HG03159 (cell line): Measurements from ENCODE around the gene CUX1.
"Not testable (repeated sequence)": the region's sequence is repeated elsewhere in the genome, so short reads cannot be mapped to it uniquely, and the experiment has no call there.

Source experiments
- ATAC-seq: cut with Tn5 transposase; IDR thresholded peaks from one replicate; pipeline ENCODE4 v1.9.1; 2021; ENCODE audit warnings: mild to moderate bottlenecking, moderate library complexity; ENCODE audit not compliant: unreplicated experiment

The CUX1 gene

DNA sequence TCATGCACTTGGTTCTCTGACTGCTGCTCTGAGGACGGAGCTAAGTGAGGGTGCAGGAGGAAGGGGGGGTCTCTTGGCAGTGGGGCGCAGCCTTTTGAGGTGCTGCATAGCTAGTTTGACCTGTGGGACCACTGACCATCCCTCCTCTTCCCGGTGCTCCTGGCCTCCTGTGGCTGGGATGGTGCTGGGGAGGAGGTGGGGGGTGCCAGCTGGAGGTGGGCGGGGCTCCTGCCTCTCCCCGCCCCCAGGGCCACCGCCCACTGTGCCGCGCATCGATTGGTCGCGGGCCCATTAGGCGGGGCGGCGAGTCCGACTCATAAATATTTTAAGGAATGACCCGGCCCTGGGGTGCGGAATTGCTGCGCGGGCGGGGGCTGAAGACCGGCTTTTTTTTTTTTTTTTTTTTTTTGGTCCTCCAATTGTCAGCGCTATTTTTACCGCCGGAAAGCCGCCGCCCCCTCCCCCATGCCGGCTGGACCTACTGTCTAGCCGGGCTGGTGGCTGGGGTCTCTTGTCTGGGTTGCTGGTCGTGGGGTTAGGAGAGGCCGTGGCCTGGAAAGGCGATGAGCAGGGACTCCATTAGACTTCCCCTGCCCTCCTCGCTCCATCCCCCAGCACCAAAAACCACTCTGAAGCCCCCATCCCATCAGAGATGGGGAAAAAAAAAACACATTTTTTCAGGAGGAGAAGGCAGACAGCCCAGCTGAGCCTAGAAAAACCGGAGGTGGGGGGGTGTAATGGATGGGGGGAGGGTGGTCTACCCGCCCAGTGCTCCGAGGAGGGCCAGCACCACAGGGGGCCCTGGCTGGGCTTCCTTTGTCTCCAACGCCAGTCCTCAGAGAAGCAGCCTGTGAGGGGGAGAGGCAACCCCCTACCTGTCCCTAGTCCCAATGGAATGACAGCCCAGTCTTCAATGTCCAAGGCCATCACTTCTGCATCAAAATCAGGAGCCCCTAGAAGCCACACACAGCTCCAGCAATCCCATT, 475.7 kb downstream of the CUX1 start:
- no peak for ATAC-seq

DNA sequence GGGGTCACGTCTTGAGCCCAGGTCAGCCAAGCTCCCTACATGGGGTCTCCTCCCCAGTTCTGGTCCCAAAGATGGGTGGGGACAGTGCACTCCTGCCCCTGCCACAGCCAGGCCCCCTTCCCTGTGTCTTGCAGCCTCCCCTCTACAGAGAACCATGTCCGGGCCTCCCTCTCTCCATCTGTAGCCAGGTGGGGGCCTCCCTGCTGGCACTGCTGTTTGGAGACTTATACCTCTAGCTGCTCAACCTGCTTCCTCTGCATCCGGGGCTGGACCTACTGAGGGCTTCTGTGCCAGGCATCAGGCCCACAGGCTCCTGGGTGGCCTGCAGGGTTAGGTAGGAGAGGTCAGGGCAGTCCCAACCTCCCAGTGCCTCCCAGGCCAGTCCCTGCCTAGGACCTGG, 477.2 kb downstream of the CUX1 start:
- ATAC-seq: no peak

DNA sequence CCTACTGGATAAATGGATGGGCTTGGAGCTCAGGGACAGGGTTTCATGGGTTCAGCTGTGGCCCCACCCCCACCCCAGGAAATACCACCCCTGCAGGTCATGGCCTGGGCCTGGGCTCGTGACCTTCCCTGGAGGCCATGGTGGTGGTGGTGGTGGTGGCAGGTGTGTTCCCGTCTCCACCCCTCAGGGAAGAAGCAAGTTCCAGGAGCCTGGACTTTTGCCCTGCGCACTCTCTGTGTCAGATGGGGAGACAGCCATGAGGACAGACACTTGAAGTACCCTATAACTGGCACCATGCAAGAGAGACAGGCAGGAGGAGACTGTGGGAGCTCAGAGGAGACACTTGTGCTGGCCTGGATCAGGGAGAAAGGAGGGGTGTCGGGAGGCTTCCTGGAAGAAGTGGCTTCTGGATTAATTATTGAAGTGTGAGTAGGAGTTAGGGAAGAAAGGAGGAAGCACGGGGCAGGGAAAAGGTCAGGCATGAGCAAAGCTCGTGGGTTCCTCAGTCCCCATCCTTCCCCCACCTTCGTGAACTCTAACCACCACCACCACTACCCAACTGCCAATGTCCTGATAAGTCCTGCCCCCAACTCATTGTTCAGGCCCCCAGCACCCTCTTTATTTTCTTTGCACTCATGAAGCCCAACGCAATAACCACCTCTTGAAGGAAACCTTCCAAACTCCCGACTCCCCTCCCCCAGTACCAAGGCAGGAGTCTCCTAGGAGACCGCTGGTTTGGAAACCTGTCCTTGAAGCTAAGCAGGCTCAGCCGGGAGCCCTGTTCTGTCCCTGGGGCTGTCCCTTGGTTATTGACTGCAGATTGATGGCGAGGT, 478.1 kb downstream of the CUX1 start:
- no peak for ATAC-seq

DNA sequence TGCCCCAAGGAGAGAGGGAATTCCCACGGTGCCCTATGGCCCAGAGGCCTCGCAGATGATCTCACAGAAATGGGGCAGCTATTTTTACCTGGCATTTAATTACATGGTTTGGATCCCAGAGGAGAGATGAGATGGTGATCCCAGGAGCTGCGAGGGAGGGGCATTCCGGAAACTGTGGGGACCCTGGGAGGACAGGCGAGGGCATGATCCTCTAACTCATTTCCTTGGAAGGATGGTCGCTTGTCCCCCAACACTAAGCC, 478.7 kb downstream of the CUX1 start:
- no peak for ATAC-seq

GRCh38 chr7:102296514-102296913, 479.1 kb downstream of the CUX1 start:
- no peak for ATAC-seq

DNA sequence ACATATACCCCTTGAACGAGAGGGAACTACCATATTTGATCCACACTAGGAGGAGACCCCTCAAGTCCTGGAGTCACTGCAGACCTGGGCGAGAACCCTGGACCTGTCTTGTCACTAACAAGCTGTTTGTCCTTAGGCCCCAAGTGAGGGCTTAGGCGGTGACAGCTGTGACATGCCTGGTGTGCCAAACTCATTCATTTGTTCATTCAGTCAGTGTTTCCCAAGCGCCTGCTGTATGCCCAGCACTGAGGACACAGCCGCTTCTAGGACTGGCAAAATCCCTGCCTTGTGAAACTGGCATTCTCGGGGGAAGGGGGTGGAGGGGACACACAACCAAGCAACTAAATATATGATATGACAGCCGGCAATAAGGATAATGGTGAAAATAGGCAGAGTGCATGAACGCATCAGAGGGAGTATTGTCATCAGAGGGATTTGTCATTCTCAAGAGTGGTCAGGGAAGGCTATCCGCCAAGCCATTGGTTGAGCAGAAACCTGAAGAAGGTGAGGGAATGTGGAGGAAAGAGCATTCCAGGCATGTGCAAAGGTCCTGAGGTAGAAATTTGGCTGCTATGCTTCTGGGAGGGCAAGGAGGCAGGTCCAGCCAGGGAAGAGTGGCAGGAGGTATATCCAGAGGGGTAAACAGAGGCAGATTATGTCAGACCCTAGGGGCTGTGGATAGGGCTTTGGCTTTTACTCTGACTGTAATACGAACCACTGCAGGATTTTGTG, 480.2 kb downstream of the CUX1 start:
- ATAC-seq: no peak

DNA sequence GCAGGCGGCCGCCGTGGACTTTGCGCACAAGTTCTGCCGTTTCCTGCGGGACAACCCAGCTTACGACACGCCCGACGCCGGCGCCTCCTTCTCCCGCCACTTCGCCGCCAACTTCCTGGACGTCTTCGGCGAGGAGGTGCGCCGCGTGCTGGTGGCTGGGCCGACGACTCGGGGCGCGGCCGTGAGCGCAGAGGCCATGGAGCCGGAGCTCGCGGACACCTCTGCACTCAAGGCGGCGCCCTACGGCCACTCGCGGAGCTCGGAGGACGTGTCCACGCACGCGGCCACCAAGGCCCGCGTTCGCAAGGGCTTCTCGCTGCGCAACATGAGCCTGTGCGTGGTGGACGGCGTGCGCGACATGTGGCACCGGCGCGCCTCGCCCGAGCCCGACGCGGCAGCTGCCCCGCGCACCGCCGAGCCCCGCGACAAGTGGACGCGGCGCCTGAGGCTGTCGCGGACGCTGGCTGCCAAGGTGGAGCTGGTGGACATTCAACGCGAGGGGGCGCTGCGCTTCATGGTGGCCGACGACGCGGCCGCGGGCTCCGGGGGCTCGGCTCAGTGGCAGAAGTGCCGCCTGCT, 483.3 kb downstream of the CUX1 start:
- no peak for ATAC-seq

GRCh38 chr7:102301367-102301766, 483.9 kb downstream of the CUX1 start:
- ATAC-seq: not testable (repeated sequence)

GRCh38 chr7:102302025-102302424, 484.6 kb downstream of the CUX1 start:
- no peak for ATAC-seq

- no peak for ATAC-seq
These were observed 486.4 kb downstream of the CUX1 start for GRCh38 chr7:102303669-102304422.

GRCh38 chr7:102304668-102305067, 487.2 kb downstream of the CUX1 start:
- no peak for ATAC-seq

DNA sequence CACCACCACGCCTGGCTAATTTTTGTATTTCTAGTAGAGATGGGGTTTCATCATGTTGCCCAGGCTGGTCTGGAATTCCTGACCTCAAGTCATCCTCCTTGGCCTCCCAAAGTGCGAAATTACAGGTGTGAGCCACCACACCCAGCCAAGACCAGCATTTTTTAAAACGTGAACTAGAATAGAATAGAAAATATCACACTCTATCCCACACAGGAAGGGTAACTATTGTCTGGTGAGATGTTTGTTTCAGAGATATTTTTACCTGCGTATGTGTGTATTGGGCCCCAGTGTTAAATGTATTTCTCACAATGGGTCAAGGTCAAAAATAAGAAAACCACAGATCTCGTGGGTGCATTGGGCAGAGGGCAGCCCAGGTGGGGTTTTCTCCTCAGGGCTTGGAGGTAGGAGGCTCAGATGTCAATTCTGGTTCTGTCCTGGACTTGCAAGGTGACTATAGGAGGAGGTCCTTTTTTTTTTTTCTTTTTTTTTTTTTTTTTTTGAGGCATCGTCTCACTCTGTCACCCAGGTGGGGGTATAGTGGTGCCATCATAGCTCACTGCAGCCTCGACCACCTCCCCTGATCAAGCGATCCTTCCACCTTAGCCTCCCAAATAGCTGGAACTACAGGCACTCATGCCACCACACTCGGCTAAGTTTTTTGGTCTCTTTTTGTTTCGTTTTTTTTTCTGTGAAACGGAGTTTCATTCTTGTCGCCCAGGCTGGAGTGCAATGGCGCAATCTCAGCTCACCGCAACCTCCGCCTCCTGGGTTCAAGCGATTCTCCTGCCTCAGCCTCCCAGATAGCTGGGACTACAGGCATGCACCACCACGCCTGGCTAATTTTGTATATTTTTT, 488.2 kb downstream of the CUX1 start:
- no peak for ATAC-seq

DNA sequence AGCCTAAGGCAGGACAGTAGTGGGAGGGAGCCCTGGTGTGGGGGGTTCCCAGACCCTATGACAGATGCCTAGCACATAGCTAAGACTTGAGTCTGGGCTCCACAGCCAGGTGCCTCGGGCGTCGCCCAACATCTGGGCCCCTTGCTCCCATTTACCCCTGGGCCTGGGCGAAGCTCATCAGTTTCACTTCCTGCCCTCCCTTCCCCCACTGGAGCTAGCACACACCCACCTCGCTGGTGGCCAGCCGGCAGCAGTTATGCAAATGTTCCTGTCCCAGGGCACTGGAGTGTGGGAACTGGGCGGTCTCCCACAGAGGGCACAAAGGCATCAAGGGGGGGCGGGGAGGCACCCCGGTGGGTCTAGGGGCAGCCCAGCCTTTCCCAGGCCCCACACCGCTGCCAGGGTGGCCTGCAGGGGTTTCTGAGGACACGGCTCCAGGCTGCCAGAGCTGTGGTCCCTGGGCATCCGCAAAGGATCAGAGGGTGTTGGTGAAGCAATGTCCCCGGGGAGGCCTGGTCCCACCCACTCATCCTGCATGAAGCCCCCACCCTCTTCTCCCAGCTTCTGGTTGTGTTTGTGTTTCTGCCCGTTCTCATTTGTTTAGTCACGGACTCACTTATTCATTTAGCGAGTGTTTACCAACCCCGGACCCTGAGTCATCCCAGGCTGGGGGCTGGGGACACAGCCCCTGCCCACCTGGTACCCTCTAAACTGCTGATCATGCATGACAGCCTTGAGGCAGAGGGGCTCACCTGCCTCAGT, 489.7 kb downstream of the CUX1 start:
- ATAC-seq: peak; percentile 70

DNA sequence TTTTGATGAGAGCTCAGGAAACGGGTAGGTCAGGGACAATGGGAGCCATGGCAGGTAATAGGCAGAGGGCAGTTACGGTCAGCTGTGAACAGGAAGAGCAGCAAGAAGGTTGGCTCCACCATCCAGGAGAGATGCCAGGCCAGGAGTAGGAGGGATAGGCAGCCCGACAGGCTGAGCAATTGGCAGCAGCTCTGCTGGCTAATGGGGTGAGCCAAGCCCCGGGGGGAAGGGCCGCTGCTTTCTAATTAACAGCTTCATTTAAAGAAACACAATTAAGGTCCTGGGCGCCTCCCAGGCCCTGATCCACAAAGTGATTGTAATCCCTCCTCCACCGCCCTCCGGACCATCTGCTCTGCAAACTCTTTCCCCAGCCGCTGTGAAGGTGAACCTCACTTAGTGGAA, 493.0 kb downstream of the CUX1 start:
- ATAC-seq: no peak

- no peak for ATAC-seq
These were observed 494.9 kb downstream of the CUX1 start for GRCh38 chr7:102312317-102312716.

GRCh38 chr7:102313997-102314780, 496.8 kb downstream of the CUX1 start:
- no peak for ATAC-seq

GRCh38 chr7:102317231-102318059, 500.0 kb downstream of the CUX1 start:
- no peak for ATAC-seq
